IPS-18c (cell line): ENCODE results near the gene NKPD1.

ENCODE experiments used
- H3K4me3 ChIP-seq: 2 replicates; pipeline ENCODE4 v1.7.0; 2013; ENCODE audit warnings: low read depth, mild to moderate bottlenecking, low read length, moderate library complexity; ENCODE audit not compliant: insufficient read depth
- H3K9me3 ChIP-seq: one replicate; pipeline ENCODE4 v1.6.1; 2013; ENCODE audit warnings: mild to moderate bottlenecking, low read length, moderate library complexity; ENCODE audit not compliant: control insufficient read depth, insufficient read depth

The NKPD1 gene

DNA sequence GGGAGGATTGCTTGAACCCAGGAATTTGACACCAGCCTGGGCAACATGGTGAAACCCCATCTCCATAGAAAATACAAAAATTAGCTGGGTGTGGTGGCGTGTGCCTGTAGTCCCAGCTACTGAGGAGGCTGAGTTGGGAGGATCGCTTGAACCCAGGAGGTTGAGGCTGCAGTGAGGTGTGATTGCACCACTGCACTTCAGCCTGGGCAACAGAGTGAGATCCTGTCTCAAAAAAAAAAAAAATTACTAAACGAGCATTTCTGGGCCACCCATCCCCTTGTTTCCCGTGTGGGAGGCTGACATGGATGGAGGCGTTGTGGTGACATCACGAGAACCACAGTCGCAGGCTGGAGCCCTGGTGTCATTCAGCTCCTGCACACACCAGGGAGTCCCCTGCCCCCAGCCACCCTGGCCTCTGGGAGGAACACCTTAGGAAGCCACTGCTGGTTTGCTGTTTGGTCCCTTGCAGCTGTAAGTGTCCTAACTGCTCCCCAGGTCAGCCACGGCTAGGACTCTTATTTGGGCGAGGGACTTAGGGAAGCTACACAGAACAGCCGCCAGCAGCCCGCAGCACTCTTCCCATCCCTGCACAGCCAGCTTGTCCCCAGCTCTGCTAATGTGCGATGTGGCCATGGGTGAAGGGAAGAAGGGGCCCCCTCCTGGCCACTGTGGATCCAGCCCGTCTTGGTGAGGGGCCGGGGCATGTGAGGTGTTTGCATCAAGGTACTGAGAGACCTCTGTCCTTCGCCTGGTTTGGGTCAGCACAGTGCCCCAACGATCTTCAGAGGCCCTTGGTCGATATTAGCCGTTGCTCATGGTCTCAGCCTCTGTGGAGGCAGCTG is 12.7 kb downstream of the NKPD1 start:
- H3K9me3 ChIP-seq: no peaks in the 10 kb centered on the region
- H3K4me3 ChIP-seq: no peak overlapping the region

DNA sequence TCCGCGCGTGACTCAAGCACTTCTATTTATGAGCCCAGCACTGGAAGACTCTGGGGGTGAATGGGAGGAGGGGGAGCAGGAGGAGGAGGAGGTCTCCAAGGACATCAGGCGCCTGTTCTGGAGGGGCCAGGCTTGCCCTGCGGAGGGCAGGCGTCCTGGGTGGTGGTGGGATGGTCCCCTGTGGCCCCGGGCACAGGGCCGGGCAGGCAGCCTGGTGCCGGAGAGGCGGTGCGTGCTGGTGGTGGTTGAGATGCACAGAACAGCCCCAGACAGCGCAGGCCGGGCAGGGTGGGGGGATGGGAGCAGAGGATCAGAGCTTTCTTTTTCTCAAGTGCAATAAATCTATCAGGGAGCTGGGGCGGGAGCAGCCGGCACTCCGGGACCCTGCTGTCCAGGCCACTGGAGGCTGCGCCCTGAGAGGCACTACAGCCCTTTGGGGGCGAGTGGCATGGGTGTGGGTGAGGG is 14.0 kb downstream of the NKPD1 start:
- Histone ChIP-seq H3K4me3 (no peak overlapping the region), H3K9me3 (no peaks in the 10 kb centered on the region)

DNA sequence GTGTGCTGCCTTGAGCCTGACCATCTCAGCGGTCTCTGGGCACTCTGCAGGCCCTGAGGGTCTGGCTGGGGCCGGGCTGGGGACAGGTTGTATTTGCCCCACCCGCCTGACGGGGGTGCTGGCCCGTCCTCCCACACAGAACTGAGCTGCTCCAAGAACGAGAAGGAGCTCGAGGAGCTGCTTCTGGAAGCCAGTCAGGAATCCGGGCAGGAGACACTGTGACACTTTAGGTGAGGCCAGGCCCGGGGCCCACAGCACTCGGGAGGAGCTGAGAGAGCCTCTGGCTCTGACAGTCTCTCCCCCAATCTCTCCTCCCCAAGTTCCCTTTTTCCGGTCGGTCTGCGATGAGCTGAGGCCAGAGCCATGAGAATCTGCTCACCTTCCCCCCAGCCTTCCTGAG is 14.5 kb downstream of the NKPD1 start:
- no peak overlapping the region for H3K4me3 ChIP-seq

DNA sequence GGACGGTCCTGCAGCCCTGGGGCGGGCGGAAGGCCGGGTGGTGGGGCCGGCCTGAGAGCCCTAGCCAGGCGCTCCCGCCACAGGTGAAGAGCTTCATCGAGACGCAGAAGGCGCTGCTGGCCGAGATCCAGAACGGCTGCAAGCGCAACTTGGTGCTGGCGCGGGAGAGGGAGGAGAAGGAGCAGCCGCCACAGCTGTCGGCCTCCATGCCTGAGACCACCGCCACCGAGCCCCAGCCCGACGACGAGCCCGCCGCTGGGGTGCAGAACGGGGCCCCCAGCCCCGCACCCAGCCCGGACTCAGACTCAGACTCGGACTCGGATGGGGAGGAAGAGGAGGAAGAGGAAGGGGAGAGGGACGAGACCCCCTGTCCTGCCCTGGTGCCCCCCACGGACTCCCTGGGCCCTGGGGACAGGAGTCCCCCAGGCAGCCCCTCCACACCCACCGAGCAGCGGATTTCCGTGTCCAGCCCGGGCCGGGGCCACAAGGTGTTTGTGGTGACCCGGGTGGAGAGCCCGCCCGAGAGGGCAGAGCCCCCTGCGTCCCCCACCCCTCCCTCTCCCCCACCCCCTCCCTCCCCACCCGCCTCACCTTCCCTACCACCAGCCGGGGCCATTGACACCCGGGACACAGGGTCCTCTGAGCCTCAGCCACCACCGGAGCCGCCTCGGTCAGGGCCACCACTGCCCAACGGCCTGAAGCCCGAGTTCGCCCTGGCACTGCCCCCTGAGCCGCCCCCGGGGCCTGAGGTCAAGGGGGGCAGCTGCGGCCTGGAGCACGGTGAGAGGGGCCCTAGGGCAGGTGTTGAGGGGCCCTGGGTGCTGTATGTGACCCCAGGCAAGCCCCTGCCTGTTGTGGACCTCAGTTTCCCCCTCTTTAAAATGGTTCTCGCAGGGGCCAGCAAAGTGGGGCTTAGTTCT is 15.3 kb downstream of the NKPD1 start:
- no peak overlapping the region for H3K4me3 ChIP-seq
- H3K9me3 ChIP-seq: no peaks in the 10 kb centered on the region

More for the DNA sequence above, 14.5 kb downstream of the NKPD1 start:
- H3K9me3 ChIP-seq: no peaks in the 10 kb centered on the region

DNA sequence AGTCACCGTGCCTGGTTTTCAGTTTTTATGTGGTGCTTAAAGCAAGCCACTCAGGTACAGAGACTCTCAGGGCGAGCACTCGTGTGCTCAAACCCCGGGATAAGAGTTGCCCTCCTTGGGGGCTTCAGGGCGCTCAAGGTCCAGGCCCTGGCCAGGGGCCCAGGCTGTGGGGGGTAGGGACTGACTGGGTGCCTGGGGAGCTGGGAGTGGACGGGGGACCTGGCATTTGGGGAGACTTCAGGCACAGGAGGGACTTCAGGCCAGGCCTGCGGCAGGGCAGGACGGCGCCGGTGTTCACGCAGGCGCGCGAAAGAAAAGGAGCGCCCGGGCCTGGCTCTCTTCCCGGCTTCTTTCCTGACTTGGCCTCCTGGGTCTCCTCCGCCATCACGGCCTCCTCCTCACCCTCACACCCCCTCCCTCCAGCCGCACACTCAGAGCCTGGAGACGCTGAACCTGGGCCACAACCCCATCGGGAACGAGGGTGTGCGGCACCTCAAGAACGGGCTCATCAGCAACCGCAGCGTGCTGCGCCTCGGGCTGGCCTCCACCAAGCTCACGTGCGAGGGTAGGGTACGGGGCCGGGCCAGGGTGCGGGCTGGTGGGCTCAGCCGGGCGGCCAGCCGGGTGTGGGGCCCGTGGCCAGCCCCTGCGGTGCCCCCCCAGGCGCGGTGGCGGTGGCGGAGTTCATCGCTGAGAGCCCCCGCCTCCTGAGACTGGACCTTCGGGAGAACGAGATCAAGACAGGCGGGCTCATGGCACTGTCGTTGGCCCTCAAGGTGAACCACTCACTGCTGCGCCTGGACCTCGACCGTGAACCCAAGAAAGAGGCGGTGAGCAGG is 16.1 kb downstream of the NKPD1 start:
- Histone ChIP-seq H3K9me3 (no peaks in the 10 kb centered on the region), H3K4me3 (no peak overlapping the region)

DNA sequence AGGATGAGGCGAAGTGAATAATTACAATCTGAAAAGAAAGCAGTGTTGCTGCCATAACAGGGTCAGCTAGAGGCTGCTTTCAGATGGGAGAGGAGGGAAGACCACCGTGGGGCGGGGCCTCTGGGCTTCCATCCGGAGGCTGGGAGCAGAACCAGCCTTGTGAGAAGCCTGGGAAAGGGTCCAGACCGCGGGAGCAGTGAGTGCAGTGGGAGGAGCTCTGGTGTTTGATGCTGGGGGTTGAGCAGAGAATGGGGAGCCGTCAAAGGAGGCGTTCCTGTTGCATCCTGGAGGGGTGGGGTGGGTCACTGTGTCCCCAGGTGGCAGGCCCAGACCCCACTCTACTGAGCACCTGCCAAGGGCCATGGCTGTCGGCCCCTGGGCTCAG is 18.1 kb downstream of the NKPD1 start:
- H3K9me3 ChIP-seq: no peaks in the 10 kb centered on the region
- no peak overlapping the region for H3K4me3 ChIP-seq

DNA sequence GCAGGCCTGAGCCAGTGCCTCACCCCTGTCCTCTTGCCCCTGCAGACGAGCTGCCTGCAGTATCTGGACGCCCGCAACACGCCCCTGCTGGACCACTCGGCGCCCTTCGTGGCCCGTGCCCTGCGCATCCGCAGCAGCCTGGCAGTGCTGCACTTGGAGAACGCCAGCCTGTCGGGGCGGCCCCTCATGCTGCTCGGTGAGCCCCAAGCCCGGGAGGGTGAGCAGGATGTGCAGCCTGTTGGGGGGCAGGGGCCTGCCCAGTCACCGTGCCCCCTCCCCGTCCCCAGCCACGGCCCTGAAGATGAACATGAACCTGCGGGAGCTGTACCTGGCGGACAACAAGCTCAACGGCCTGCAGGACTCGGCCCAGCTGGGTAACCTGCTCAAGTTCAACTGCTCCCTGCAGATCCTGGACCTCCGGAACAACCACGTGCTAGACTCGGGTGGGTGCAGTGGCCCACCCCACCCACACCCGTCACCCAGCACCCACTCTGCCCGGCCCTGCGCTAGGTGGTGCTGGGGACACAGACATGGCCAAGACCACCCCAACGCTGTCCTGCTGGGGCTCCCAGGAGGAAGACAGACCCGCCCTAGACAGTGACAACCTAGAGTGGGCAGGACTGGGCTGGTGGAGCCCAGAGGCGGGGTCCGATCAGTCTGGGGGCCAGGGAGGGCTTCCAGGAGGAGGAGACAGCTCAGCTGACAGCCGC is 18.6 kb downstream of the NKPD1 start:
- no peaks in the 10 kb centered on the region for H3K9me3 ChIP-seq

DNA sequence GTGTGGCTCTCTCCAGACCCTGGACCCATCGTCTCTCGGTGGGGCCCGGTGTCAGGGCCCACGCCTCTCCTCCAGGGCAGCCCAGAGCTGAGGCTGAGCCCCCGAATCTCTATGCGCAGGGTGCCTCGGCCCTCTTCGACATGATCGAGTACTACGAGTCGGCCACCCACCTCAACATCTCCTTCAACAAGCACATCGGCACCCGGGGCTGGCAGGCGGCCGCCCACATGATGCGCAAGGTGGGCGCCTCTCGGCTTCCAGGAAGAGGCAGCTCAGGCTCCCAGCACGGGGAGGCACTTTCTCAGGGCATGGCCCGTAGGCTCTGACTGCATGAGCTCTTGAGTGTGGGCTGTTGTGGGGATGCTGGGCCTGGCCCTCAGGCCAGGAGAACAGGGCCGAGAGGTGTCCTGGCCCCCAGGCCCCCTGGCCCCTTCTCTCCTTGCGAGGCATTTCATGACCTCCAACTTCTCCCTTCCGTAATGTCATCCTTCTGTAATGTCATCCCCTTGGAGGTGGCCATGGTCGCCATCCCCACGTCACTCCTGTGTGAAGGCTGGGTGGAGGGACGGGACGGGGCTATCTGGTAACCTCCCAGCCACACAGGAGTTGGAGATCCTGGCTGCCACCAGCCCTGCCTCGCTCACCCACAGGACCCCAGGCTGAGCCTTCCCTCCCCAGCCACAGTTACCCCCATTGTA is 19.4 kb downstream of the NKPD1 start:
- H3K9me3 ChIP-seq: no peaks in the 10 kb centered on the region
- H3K4me3 ChIP-seq: no peak overlapping the region

More for the DNA sequence above, 18.6 kb downstream of the NKPD1 start:
- H3K4me3 ChIP-seq: no peak overlapping the region

DNA sequence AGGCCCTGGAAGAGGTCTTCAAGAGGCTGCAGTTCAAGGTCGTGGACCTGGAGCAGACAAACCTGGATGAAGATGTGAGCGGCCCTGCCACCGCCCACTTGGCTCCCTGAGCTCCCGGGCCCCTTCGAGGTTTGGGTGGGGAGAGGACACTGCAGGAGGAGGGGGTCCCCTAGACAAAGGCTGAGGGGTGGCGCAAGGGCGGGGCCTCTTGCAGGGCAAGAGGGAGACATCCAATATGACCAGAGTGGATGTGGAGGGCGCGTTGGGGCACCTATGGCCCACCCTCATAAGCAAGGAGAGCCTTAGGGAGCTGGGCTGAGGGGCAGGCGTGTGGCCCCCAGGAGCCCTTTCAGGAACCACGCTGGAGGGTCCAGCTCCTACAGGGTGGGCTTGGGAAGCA is 20.2 kb downstream of the NKPD1 start:
- Histone ChIP-seq H3K4me3 (no peak overlapping the region), H3K9me3 (no peaks in the 10 kb centered on the region)

DNA sequence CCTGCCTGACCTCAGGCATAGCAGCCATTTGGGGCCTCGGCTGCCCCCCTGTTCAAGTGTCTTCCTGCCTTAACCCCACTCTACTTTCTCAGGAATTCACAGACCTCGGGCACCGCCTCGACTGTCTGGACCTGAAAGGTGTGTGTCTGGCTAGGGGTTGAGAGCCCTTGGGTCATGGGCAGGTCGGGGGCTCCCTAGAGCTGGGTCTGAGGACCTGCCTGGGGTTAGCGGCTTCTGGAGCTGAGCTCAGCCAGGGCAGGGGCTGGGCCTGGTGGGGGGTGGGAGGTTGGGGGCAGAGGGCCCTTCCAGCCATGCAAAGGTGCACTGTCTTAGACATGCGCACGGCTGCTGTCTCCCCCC is 20.7 kb downstream of the NKPD1 start:
- no peaks in the 10 kb centered on the region for H3K9me3 ChIP-seq

DNA sequence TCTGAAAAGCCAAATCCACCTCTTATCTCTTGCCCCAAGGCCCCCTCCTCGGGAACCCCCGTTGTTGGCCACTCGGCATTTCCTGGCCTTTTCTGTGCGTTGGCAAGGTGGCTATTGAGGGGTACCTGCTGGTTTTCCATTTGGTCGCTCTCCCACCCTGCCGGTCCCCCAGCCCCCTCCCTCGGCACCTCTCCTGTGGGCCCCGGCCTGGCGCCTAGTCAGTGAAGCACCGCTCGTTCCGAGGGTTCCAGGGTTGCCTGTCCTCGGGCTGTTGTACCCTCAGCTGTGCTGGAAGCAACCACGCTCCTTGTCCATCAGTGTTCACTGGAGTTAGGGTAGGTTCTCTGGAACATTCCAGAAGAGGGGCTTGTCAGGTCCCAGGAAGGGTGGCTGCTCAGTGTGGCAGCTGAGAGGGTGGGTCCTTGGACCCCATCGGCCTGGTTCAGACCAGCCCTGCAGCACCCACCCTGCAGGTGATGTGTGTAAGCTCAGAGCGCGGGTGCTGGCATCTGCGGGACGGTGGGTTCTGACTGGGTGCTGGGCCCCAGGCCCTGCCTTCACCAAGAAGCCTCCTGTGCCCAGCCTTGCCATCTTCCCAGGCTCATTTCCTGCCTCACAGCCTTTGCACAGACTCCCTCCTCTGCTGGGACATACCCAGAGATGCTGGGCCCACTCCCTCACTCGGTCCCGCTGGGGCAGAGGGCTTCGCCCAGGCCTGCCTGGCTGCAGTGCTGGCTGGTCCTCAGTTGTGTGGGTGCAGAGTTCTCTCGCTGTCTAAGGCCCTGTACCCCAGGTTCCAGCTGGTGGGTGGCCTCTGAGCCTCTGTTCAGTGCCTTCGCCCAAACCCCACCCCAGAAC is 21.3 kb downstream of the NKPD1 start:
- Histone ChIP-seq H3K4me3 (no peak overlapping the region), H3K9me3 (no peaks in the 10 kb centered on the region)

More for the DNA sequence above, 20.7 kb downstream of the NKPD1 start:
- H3K4me3 ChIP-seq: no peak overlapping the region

DNA sequence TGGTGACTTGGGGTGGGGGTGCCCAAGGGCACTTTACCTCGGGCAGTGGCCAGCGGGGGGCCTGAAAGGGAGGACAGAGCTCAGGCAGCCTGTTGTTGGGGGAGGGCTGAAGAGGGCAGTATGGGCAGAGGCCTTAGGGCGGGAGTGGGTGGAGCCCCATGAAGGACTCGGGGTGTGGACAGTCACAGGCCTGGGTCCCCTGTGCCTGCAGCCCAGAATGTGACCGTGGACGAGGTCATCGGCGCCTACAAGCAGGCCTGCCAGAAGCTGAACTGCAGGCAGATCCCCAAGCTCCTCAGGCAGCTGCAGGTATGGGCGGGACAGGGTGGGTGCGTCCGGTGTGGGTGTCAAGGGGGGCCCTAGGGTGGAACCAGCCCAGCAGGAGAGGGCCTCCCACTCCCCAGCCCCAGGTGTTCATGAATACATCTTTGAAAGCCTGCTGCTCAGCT is 22.5 kb downstream of the NKPD1 start:
- Histone ChIP-seq H3K4me3 (no peak overlapping the region), H3K9me3 (no peaks in the 10 kb centered on the region)

DNA sequence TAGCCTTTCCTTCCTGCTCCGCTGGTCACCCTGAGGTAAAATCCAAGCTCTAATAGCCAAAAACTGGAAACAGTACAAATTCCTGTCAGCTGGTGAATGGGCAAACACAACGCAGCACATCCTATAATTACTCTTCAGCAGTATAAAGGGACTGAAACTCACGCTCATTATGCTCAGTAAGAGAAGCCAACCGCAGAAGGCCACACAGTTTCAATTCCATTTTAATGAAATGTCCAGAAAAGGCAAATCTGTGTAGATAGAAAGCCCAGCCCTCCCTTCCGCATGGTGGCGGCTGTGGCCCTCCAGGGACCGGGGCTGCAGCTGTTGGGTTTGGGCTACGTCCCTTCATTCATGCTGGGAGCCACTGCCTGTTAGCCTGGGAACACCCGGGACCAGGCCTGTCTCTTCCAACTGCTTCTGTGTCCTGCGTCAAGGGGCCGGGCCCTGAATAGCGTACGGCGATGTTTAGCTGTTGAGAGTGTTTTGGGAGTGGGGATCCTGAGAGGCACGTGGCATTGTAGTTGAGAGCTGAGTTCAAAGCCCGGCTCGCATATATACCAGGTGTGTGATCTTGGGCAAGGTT is 23.5 kb downstream of the NKPD1 start:
- Histone ChIP-seq H3K4me3 (no peak overlapping the region), H3K9me3 (no peaks in the 10 kb centered on the region)

DNA sequence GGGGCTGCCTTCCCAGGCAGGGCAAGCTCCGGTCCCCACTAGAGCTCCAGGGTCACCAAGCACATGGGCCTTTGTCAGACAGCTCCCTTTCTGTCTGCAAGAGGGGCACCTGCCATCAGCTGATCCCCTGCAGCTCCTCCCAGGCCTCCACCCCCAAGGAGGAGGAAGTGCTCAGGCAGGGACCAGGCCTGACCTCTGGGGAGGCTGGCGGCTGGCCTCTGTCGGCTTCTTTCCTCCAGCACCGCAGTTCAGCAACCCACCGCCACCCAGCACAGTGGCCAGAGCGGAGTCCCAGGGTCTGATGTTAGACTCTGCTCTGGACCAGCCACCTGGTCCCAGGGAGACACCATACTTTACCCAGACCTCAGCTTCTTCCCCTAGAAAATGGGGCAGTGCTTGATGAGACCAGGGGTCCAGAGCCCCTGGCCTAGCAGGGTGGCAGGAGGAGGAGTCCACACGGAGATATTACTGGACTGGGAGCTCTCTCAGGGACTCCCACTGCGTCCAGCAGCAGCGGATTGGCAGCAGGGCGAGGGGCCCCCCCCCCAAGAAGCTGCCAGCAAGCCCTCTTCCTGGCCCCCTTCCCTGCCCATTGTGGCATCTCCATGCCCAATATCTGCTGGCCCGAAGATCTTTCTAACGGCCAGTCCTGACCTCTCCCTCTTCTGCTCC is 24.1 kb downstream of the NKPD1 start:
- no peaks in the 10 kb centered on the region for H3K9me3 ChIP-seq
- H3K4me3 ChIP-seq: no peak overlapping the region
